ENCODE results near the gene MEIKIN. TPM values are rescaled to one million over a fixed set of nuclear protein-coding genes. Genes with fewer than 3 reads are reported as not detected.
"Not testable (repeated sequence)": the region's sequence is repeated elsewhere in the genome, so short reads cannot be mapped to it uniquely, and the experiment has no call there.

Gene MEIKIN
- total and polyA plus RNA-seq, 4 donors: 0.42 to 0.51 TPM; not detected in 2

DNA sequence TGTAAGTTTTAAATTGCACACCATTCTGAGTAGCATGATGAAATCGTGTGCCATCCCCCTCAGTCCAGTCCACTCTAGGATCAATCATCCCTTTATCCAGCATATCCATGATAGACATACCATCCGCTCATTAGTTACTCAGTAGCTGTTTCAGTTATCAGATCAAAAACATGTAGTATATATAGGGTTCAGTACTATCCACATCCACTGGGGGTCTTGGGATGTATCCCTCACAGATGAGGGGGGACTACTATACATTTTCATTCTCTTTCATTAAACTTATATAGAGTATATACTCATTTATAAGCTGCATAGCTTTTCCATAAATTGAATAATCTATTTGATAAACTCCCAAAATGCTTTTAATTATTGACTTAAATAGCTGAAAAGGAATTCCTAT, 67.6 kb downstream of the MEIKIN start:
- DNase-seq (ENCODE audit: low spot score): no peak
- Histone ChIP-seq H3K4me3 (ENCODE audit: low read depth in 1 of 3, low read length in 3 of 3) (no peak overlapping the region), H3K9me3 (ENCODE audit: control insufficient read depth in 4 of 4, low read length in 3 of 4) (no peaks in the 10 kb centered on the region), H3K9ac (ENCODE audit: low read depth in 1 of 2, low read length in 2 of 2) (no peak overlapping the region), H3K36me3 (ENCODE audit: control insufficient read depth in 4 of 4, insufficient read depth in 3 of 4, low read depth in 1 of 4, low read length in 3 of 4) (no peaks in the 10 kb centered on the region), H3K4me1 (ENCODE audit: control insufficient read depth in 4 of 4, insufficient read depth in 4 of 4, low read length in 3 of 4) (no peaks in the 10 kb centered on the region), H3K27me3 (ENCODE audit: control insufficient read depth in 4 of 4, insufficient read depth in 4 of 4, low read length in 3 of 4) (no peaks in the 10 kb centered on the region), H3K27ac (ENCODE audit: low read depth in 1 of 2, low read length in 2 of 2) (no peak overlapping the region)
- 88% methylated on average over 2 of the region's 2 CpGs for WGBS
- TF ChIP-seq, protein P1, sequence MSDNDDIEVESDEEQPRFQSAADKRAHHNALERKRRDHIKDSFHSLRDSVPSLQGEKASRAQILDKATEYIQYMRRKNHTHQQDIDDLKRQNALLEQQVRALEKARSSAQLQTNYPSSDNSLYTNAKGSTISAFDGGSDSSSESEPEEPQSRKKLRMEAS (IDR thresholded peaks at IDR 0.05): no peak

- not testable (repeated sequence) for H3K9me3 ChIP-seq (ENCODE audit: control insufficient read depth in 4 of 4, low read length in 3 of 4); DNase-seq (ENCODE audit: low spot score); H3K4me1 ChIP-seq (ENCODE audit: control insufficient read depth in 4 of 4, insufficient read depth in 4 of 4, low read length in 3 of 4); H3K9ac ChIP-seq (ENCODE audit: low read depth in 1 of 2, low read length in 2 of 2); H3K27me3 ChIP-seq (ENCODE audit: control insufficient read depth in 4 of 4, insufficient read depth in 4 of 4, low read length in 3 of 4); H3K27ac ChIP-seq (ENCODE audit: low read depth in 1 of 2, low read length in 2 of 2); H3K4me3 ChIP-seq (ENCODE audit: low read depth in 1 of 3, low read length in 3 of 3); H3K36me3 ChIP-seq (ENCODE audit: control insufficient read depth in 4 of 4, insufficient read depth in 3 of 4, low read depth in 1 of 4, low read length in 3 of 4)
- 81% methylated on average over 12 of the region's 12 CpGs for WGBS
Measured at GRCh38 chr5:131871251-131871650, 74.2 kb downstream of the MEIKIN start.

GRCh38 chr5:131867524-131867923, 77.9 kb downstream of the MEIKIN start:
- DNase-seq (ENCODE audit: low spot score): no peak
- TF ChIP-seq, protein P2, sequence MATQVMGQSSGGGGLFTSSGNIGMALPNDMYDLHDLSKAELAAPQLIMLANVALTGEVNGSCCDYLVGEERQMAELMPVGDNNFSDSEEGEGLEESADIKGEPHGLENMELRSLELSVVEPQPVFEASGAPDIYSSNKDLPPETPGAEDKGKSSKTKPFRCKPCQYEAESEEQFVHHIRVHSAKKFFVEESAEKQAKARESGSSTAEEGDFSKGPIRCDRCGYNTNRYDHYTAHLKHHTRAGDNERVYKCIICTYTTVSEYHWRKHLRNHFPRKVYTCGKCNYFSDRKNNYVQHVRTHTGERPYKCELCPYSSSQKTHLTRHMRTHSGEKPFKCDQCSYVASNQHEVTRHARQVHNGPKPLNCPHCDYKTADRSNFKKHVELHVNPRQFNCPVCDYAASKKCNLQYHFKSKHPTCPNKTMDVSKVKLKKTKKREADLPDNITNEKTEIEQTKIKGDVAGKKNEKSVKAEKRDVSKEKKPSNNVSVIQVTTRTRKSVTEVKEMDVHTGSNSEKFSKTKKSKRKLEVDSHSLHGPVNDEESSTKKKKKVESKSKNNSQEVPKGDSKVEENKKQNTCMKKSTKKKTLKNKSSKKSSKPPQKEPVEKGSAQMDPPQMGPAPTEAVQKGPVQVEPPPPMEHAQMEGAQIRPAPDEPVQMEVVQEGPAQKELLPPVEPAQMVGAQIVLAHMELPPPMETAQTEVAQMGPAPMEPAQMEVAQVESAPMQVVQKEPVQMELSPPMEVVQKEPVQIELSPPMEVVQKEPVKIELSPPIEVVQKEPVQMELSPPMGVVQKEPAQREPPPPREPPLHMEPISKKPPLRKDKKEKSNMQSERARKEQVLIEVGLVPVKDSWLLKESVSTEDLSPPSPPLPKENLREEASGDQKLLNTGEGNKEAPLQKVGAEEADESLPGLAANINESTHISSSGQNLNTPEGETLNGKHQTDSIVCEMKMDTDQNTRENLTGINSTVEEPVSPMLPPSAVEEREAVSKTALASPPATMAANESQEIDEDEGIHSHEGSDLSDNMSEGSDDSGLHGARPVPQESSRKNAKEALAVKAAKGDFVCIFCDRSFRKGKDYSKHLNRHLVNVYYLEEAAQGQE (IDR thresholded peaks at IDR 0.05): no peak
- TF ChIP-seq RAD21 (IDR thresholded peaks at IDR 0.05) (no peak), RXRA (IDR thresholded peaks at IDR 0.05) (no peak), HNF4A (conservative IDR thresholded peaks at IDR 0.05) (no peak), ATF3 (IDR thresholded peaks at IDR 0.05) (no peak)
- TF ChIP-seq, protein P1 (IDR thresholded peaks at IDR 0.05): no peak
- H3K9ac ChIP-seq (ENCODE audit: low read depth in 1 of 2, low read length in 2 of 2): no peak overlapping the region
- WGBS: 37% methylated on average over 2 of the region's 2 CpGs
- no peaks in the 10 kb centered on the region for H3K4me1 ChIP-seq (ENCODE audit: control insufficient read depth in 4 of 4, insufficient read depth in 4 of 4, low read length in 3 of 4)
- no peaks in the 10 kb centered on the region for H3K36me3 ChIP-seq (ENCODE audit: control insufficient read depth in 4 of 4, insufficient read depth in 3 of 4, low read depth in 1 of 4, low read length in 3 of 4)
- peaks cover 0 to 13% (median 4%) of the 10 kb centered on the region in 4 donors for H3K9me3 ChIP-seq (ENCODE audit: control insufficient read depth in 4 of 4, low read length in 3 of 4)
- H3K27ac ChIP-seq (ENCODE audit: low read depth in 1 of 2, low read length in 2 of 2): no peak overlapping the region
- H3K27me3 ChIP-seq (ENCODE audit: control insufficient read depth in 4 of 4, insufficient read depth in 4 of 4, low read length in 3 of 4): no peaks in the 10 kb centered on the region
- H3K4me3 ChIP-seq (ENCODE audit: low read depth in 1 of 3, low read length in 3 of 3): no peak overlapping the region

DNA sequence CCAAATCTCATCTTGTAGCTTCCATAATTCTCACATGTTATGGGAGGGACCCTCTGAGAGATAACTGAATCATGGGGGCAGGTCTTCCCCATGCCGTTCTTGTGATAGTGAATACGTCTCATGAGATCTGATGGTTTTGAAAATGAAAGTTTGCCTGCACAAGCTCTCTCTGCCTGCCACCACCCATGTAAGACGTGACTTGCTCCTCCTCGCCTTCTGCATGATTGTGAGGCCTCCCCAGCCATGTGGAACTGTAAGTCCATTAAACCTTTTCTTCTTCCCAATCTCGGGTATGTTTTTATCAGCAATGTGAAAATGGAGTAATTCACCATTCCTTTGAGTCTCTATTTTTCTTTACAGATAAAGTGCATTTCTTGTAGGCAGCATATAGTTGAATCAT, 81.8 kb downstream of the MEIKIN start:
- no peak overlapping the region for H3K9ac ChIP-seq (ENCODE audit: low read depth in 1 of 2, low read length in 2 of 2)
- no peaks in the 10 kb centered on the region for H3K36me3 ChIP-seq (ENCODE audit: control insufficient read depth in 4 of 4, insufficient read depth in 3 of 4, low read depth in 1 of 4, low read length in 3 of 4)
- no peaks in the 10 kb centered on the region for H3K27me3 ChIP-seq (ENCODE audit: control insufficient read depth in 4 of 4, insufficient read depth in 4 of 4, low read length in 3 of 4)
- H3K4me3 ChIP-seq (ENCODE audit: low read depth in 1 of 3, low read length in 3 of 3): no peak overlapping the region
- H3K9me3 ChIP-seq (ENCODE audit: control insufficient read depth in 4 of 4, low read length in 3 of 4): peaks cover 0 to 13% (median 4%) of the 10 kb centered on the region in 4 donors
- DNase-seq (ENCODE audit: low spot score): no peak
- H3K4me1 ChIP-seq (ENCODE audit: control insufficient read depth in 4 of 4, insufficient read depth in 4 of 4, low read length in 3 of 4): no peaks in the 10 kb centered on the region
- H3K27ac ChIP-seq (ENCODE audit: low read depth in 1 of 2, low read length in 2 of 2): no peak overlapping the region
- 83% methylated on average over 5 of the region's 5 CpGs for WGBS
- TF ChIP-seq RXRA (IDR thresholded peaks at IDR 0.05): no peak
- no peak for TF ChIP-seq NR2F2 (IDR thresholded peaks at IDR 0.05)
- TF ChIP-seq TAF1 (conservative IDR thresholded peaks at IDR 0.05): no peak
- TF ChIP-seq RAD21 (IDR thresholded peaks at IDR 0.05): no peak
- no peak for TF ChIP-seq SP1 (IDR thresholded peaks at IDR 0.05)
- no peak for TF ChIP-seq FOXA2 (IDR thresholded peaks at IDR 0.05)
- TF ChIP-seq, protein P2 (IDR thresholded peaks at IDR 0.05): no peak
- TF ChIP-seq HNF4A (conservative IDR thresholded peaks at IDR 0.05): no peak
- TF ChIP-seq GABPA (IDR thresholded peaks at IDR 0.05 in 1 of 2, conservative IDR thresholded peaks at IDR 0.05 in 1 of 2): no peak
- TF ChIP-seq, protein P3, sequence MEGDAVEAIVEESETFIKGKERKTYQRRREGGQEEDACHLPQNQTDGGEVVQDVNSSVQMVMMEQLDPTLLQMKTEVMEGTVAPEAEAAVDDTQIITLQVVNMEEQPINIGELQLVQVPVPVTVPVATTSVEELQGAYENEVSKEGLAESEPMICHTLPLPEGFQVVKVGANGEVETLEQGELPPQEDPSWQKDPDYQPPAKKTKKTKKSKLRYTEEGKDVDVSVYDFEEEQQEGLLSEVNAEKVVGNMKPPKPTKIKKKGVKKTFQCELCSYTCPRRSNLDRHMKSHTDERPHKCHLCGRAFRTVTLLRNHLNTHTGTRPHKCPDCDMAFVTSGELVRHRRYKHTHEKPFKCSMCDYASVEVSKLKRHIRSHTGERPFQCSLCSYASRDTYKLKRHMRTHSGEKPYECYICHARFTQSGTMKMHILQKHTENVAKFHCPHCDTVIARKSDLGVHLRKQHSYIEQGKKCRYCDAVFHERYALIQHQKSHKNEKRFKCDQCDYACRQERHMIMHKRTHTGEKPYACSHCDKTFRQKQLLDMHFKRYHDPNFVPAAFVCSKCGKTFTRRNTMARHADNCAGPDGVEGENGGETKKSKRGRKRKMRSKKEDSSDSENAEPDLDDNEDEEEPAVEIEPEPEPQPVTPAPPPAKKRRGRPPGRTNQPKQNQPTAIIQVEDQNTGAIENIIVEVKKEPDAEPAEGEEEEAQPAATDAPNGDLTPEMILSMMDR (IDR thresholded peaks at IDR 0.05; ENCODE audit: low read depth, low read length, missing input control): no peak
